H9 (cell line): ENCODE results near the gene GOLGA8H. TPM values are rescaled to one million over a fixed set of nuclear protein-coding genes. Genes with fewer than 3 reads are reported as not detected.
"Not testable (repeated sequence)": the region's sequence is repeated elsewhere in the genome, so short reads cannot be mapped to it uniquely, and the experiment has no call there.

ENCODE experiments used
- DNase-seq: peaks from one replicate; pipeline ENCODE4 v3.0.0-alpha.2; 2017
- H2AFZ ChIP-seq: one replicate; pipeline ENCODE4 v1.6.1; 2013; ENCODE audit warnings: mild to moderate bottlenecking, low read length, control low read depth, moderate library complexity
- H2AK5ac ChIP-seq: 2 replicates; pipeline ENCODE4 v1.6.1; 2013; ENCODE audit warnings: low read length, control low read depth, mixed read lengths; ENCODE audit not compliant: insufficient read length
- H2BK120ac ChIP-seq: one replicate; pipeline ENCODE4 v1.6.1; 2013; ENCODE audit warnings: low read depth, mild to moderate bottlenecking, low read length, control low read depth, inconsistent platforms; ENCODE audit not compliant: poor library complexity, severe bottlenecking
- H2BK12ac ChIP-seq: 2 replicates; pipeline ENCODE4 v1.6.1; 2013; ENCODE audit warnings: low read length, control low read depth, mixed read lengths, low read depth; ENCODE audit not compliant: insufficient read length
- H2BK15ac ChIP-seq: 2 replicates; pipeline ENCODE4 v1.6.1; 2013; ENCODE audit warnings: low read depth, low read length, control low read depth
- H2BK20ac ChIP-seq: one replicate; pipeline ENCODE4 v1.6.1; 2013; ENCODE audit warnings: low read depth, mild to moderate bottlenecking, low read length, control low read depth, inconsistent platforms; ENCODE audit not compliant: poor library complexity, severe bottlenecking
- H2BK5ac ChIP-seq: 2 replicates; pipeline ENCODE4 v1.6.1; 2013; ENCODE audit warnings: low read length, control low read depth, mixed read lengths; ENCODE audit not compliant: insufficient read length
- H3K14ac ChIP-seq: 2 replicates; pipeline ENCODE4 v1.6.1; 2013; ENCODE audit warnings: low read length, control low read depth; ENCODE audit not compliant: insufficient read depth
- H3K18ac ChIP-seq: 2 replicates; pipeline ENCODE4 v1.6.1; 2013; ENCODE audit warnings: low read depth, mild to moderate bottlenecking, mixed read lengths, low read length, control low read depth; ENCODE audit not compliant: insufficient read length
- H3K23ac ChIP-seq: 2 replicates; pipeline ENCODE4 v1.6.1; 2013; ENCODE audit warnings: low read length, control low read depth, mixed read lengths, low read depth; ENCODE audit not compliant: insufficient read length
- H3K23me2 ChIP-seq: 2 replicates; pipeline ENCODE4 v1.6.1; 2013; ENCODE audit warnings: low read depth, mild to moderate bottlenecking, mixed read lengths, low read length, control low read depth; ENCODE audit not compliant: insufficient read length, poor library complexity, severe bottlenecking
- H3K27ac ChIP-seq: 2 replicates; pipeline ENCODE4 v1.5.1; 2013; ENCODE audit warnings: low read length, control low read depth, mixed read lengths, low read depth; ENCODE audit not compliant: insufficient read length
- H3K27me3 ChIP-seq: 2 replicates; pipeline ENCODE4 v1.6.1; 2013; ENCODE audit warnings: low read length, control low read depth, inconsistent platforms; ENCODE audit not compliant: insufficient read depth
- H3K4ac ChIP-seq: 2 replicates; pipeline ENCODE4 v1.6.1; 2013; ENCODE audit warnings: low read depth, mild to moderate bottlenecking, control low read depth, inconsistent platforms, low read length, moderate library complexity
- H3K4me1 ChIP-seq: 2 replicates; pipeline ENCODE4 v1.6.1; 2013; ENCODE audit warnings: low read length, control low read depth, inconsistent platforms; ENCODE audit not compliant: insufficient read depth
- H3K4me2 ChIP-seq: 2 replicates; pipeline ENCODE4 v1.6.1; 2013; ENCODE audit warnings: low read length, control low read depth, mixed read lengths; ENCODE audit not compliant: insufficient read length, insufficient read depth
- H3K56ac ChIP-seq: 2 replicates; pipeline ENCODE4 v1.6.1; 2013; ENCODE audit warnings: low read depth, mild to moderate bottlenecking, mixed read lengths, low read length, control low read depth; ENCODE audit not compliant: insufficient read length
- H3K79me1 ChIP-seq: 2 replicates; pipeline ENCODE4 v1.6.1; 2013; ENCODE audit warnings: low read depth, mild to moderate bottlenecking, moderate library complexity, low read length, control low read depth, inconsistent platforms; ENCODE audit not compliant: insufficient read depth, poor library complexity, severe bottlenecking
- H3K79me2 ChIP-seq: 2 replicates; pipeline ENCODE4 v1.6.1; 2013; ENCODE audit warnings: low read length, control low read depth, inconsistent platforms; ENCODE audit not compliant: insufficient read depth
- H3K9ac ChIP-seq: 2 replicates; pipeline ENCODE4 v1.6.1; 2013; ENCODE audit warnings: low read length, control low read depth, mixed read lengths; ENCODE audit not compliant: insufficient read length; ENCODE audit errors: extremely low read depth
- H3K9me3 ChIP-seq: one replicate; pipeline ENCODE4 v1.6.1; 2013; ENCODE audit warnings: low read depth, low read length, inconsistent platforms; ENCODE audit not compliant: control insufficient read depth
- H3T11ph ChIP-seq: one replicate; pipeline ENCODE4 v1.6.1; 2013; ENCODE audit warnings: mild to moderate bottlenecking, low read length, control low read depth, inconsistent platforms
- H4K20me1 ChIP-seq: one replicate; pipeline ENCODE4 v1.6.1; 2013; ENCODE audit not compliant: control insufficient read depth, insufficient read length, insufficient read depth
- H4K5ac ChIP-seq: 2 replicates; pipeline ENCODE4 v1.6.1; 2013; ENCODE audit warnings: low read depth, mild to moderate bottlenecking, mixed read lengths, low read length, control low read depth; ENCODE audit not compliant: insufficient read length
- H4K8ac ChIP-seq: replicated peaks from 2 replicates; pipeline ENCODE4 v1.6.1; 2013; ENCODE audit warnings: low read length, control low read depth, mixed read lengths, low read depth; ENCODE audit not compliant: insufficient read length
- H4K91ac ChIP-seq: 2 replicates; pipeline ENCODE4 v1.6.1; 2013; ENCODE audit warnings: low read depth, mild to moderate bottlenecking, moderate library complexity, mixed read lengths, low read length, control low read depth; ENCODE audit not compliant: insufficient read length
- H3K27ac Mint-ChIP-seq, 3 experiments: 2 replicates in 2 of 3; 3 replicates in 1 of 3; pipeline ENCODE4 v1.8.0; 2020 to 2021; ENCODE audit warnings: mixed read lengths in 3 of 3, mild to moderate bottlenecking in 1 of 3, moderate library complexity in 1 of 3
- H3K27me3 Mint-ChIP-seq: 2 replicates; pipeline ENCODE4 v1.8.0; 2021; ENCODE audit warnings: low read depth, mild to moderate bottlenecking, moderate library complexity, mixed read lengths
- H3K36me3 Mint-ChIP-seq, 3 experiments: 2 replicates in 2 of 3; 3 replicates in 1 of 3; pipeline ENCODE4 v1.8.0; 2020 to 2021; ENCODE audit warnings: low read depth in 3 of 3, mixed read lengths in 3 of 3; ENCODE audit not compliant: insufficient read depth in 1 of 3
- H3K4me1 Mint-ChIP-seq, 2 experiments: 2 replicates each; pipeline ENCODE4 v1.8.0; 2020; ENCODE audit warnings: mixed read lengths in 2 of 2
- H3K4me3 Mint-ChIP-seq, 2 experiments: 2 replicates in 1 of 2; 3 replicates in 1 of 2; pipeline ENCODE4 v1.8.0; 2020 to 2021; ENCODE audit warnings: mild to moderate bottlenecking in 2 of 2, mixed read lengths in 2 of 2, moderate library complexity in 1 of 2
- H3K9me3 Mint-ChIP-seq, 2 experiments: 2 replicates in 1 of 2; 3 replicates in 1 of 2; pipeline ENCODE4 v1.8.0; 2020; ENCODE audit warnings: mild to moderate bottlenecking in 2 of 2, mixed read lengths in 2 of 2, moderate library complexity in 1 of 2
- WGBS: extraction: QIAGEN DNeasy Blood & Tissue Kit; methylation state at CpG from one replicate; pipeline ENCODE4 v1.1.7; 2013; ENCODE audit warnings: missing lambda C conversion rate, low lambda C conversion rate, mixed read lengths; ENCODE audit not compliant: insufficient read length; ENCODE audit errors: extremely low coverage; 5-methylcytosine and 5-hydroxymethylcytosine counted together
- total RNA-seq: library from RNA; stranded (reverse); gene quantifications from 2 replicates; pipeline ENCODE4 v1.2.1, GENCODE V29; 2021

The GOLGA8H gene
- total RNA-seq, 1 experiment from 2014 or later = 0.94 TPM

DNA sequence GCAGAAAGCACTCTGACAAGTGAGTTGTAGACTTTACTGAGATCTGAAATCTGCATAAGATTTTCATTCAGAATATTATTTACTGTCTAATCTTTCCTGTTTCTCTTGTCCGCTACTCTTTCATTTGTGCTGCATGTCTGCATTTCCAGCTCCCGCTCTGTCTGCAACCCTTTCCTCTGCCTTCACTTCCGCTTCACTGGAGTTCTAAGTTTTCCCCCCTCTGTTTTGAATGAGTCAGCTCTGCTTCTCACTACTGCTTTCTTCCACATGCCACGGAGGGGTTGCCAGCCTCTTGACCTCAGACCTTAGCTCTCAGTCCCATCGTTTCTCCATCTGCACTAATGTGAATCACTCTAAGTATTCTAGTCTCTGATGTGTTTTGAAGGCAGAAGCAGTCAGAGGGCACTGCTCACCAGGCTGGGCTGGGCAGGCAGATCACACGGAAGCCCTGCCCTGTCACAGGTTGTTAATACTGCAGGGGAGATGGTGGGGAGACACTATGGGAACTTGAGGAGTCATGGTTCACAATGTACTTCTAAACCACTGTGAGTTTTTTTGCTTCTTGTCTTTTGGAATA is 24.3 kb upstream of the GOLGA8H start:
- not testable (repeated sequence) for H3K27ac Mint-ChIP-seq
- WGBS = no CpG with 5 or more reads among the region's 6 CpGs

DNA sequence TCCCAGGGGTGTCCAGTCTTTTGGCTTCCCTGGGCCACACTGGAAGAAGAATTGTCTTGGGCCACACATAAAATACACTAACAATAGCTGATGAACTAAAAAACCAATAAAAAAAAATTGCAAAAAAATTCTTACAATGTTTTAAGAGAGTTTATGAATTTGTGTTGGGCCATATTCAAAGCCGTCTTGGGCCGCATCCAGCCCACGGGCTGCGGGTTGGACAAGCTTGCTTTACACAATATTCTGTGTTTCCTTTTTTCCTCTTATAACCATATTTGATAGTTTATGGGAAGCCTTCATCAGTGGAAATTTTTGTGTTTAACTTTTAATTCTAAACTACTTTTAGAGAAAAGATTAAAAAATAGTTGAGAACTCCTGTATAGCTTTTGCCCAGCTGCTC is 23.1 kb upstream of the GOLGA8H start:
- not testable (repeated sequence) for H3K4me1 ChIP-seq, H4K91ac ChIP-seq, H3K14ac ChIP-seq, H2BK15ac ChIP-seq, H3K36me3 Mint-ChIP-seq, H3K4ac ChIP-seq, H3K23me2 ChIP-seq, H3K4me1 Mint-ChIP-seq, H3K56ac ChIP-seq, H3K79me1 ChIP-seq, H4K8ac ChIP-seq, H3K4me2 ChIP-seq, DNase-seq, H3K9me3 ChIP-seq, H3K27me3 ChIP-seq, H4K20me1 ChIP-seq, H2BK20ac ChIP-seq, H3K27ac ChIP-seq, H3K23ac ChIP-seq, H2AK5ac ChIP-seq, H3K27me3 Mint-ChIP-seq, H3K9ac ChIP-seq, H2BK5ac ChIP-seq, H4K5ac ChIP-seq, H3K4me3 Mint-ChIP-seq, H2AFZ ChIP-seq, H2BK120ac ChIP-seq, H3K27ac Mint-ChIP-seq, H2BK12ac ChIP-seq, H3K18ac ChIP-seq, H3K9me3 Mint-ChIP-seq, H3K79me2 ChIP-seq, H3T11ph ChIP-seq
- no CpG with 5 or more reads among the region's 4 CpGs for WGBS

More for the DNA sequence above, 24.3 kb upstream of the GOLGA8H start:
- H4K20me1 ChIP-seq, H2BK12ac ChIP-seq, H2BK20ac ChIP-seq, H3K79me1 ChIP-seq, H3K4ac ChIP-seq, H3K27me3 Mint-ChIP-seq, H2AK5ac ChIP-seq, H3K18ac ChIP-seq, H3K27me3 ChIP-seq, H2BK120ac ChIP-seq, H4K5ac ChIP-seq, H3K14ac ChIP-seq, H4K91ac ChIP-seq, H3K9ac ChIP-seq, H3K23me2 ChIP-seq, DNase-seq, H2BK5ac ChIP-seq, H3K4me1 ChIP-seq, H2AFZ ChIP-seq, H3K4me1 Mint-ChIP-seq, H4K8ac ChIP-seq, H3K9me3 Mint-ChIP-seq, H3K9me3 ChIP-seq, H3K4me2 ChIP-seq, H3K56ac ChIP-seq, H3K36me3 Mint-ChIP-seq, H3T11ph ChIP-seq, H3K79me2 ChIP-seq, H3K23ac ChIP-seq, H3K4me3 Mint-ChIP-seq, H3K27ac ChIP-seq, H2BK15ac ChIP-seq: not testable (repeated sequence)
